GM21423 (cell line): ENCODE data around the gene POLN.

ENCODE experiments used
- ATAC-seq: cut with Tn5 transposase; IDR thresholded peaks from one replicate; pipeline ENCODE4 v1.9.1; 2021; ENCODE audit warnings: mild to moderate bottlenecking, moderate library complexity; ENCODE audit not compliant: unreplicated experiment

POLN gene

GRCh38 chr4:2264481-2265041 is 22.6 kb upstream of the POLN start:
- ATAC-seq: no peak

DNA sequence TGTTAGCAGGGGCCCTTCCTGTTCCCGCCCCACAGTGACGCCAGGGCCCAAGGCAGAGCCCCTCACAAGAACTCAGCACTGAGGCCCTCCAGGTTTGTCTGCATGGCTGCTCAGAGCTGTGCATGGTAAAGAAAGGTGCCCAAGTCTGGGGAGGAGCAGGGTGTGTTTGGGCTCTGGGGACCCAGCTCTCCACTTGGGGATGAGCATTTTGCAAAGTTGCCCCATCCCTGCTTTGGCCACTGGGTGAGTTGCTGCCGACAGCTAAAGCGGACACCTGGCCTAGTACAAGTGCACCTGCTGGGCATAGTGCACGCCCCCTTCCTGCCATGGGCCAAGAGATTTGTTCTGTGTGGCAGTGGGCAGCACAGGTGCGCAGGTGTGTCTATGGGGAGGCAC is 22.0 kb upstream of the POLN start:
- no peak for ATAC-seq

DNA sequence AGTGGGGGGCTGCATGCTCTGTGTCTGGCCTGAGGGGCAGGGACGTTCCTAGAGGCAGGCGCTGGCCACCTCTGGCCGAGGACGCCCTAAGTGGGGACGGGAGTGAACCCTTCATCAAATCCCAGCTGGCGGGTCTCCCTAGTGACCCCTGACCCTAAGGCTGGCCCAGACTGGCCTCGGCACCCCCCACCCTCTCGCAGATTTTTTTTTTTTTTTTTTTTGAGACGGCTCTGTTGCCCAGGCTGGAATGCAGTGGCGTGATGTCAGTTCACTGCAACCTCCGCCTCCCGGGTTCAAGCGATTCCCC is 21.0 kb upstream of the POLN start:
- no peak for ATAC-seq

GRCh38 chr4:2262145-2262943 is 20.4 kb upstream of the POLN start:
- ATAC-seq: peak; percentile 87

DNA sequence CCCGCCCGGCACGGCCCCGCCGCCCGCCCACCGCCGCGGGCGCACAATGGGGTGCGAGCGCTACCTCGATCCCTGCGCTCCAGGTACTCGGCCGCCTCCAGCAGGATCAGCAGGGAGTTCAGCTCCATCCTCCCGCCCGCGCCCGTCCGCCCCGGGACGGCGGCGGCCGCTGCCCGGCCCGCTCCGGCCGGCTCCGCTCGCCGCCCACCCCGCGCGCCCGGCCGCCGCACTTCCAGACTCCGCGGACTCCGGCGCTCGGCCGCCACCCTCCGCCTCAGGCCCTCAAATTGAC is 19.9 kb upstream of the POLN start, which contains the start of gene MXD4:
Gene MXD4 (minus strand): TSS at position 257 of the 292 bp plus-strand sequence. CDS start 129 bp downstream, at position 128.
- ATAC-seq: peak; percentile 1

DNA sequence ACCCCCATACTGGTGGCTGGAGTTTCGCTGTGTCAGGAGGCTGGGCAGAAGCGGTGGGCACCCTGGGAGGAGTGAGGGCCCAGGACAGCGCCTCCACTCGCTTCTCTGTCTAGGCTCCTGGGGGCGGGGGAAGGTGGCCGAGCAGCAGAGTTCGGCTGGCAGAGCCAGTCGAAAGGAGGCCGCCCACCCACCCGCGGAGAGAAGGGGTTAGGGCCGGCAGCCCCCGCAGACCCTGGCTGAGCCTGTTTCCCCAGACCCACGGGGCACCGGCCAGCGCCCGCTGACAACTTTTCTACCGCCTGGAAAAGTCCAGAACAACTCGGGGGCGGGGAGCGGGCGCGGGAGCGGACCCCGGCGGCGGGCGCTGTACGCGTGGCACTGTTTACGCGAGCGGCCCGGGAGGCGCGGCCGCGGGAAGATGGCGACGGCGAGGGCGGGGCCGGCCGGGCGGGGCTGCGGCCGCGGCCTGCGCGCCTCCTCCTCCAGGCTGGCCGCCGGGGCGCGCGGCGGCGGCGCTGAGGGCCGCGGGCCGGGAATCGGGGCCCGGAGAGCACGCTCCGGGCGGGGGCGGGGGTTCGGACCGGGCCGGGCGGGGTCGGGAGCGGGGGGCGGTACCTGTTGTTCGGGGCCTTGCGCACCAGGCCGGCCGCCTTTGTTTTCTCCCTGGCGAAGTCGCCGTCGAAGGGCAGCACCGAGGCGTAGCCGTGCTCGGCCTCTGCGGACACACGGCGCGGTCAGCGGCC is 19.4 kb upstream of the POLN start:
- peak; percentile 23 for ATAC-seq

DNA sequence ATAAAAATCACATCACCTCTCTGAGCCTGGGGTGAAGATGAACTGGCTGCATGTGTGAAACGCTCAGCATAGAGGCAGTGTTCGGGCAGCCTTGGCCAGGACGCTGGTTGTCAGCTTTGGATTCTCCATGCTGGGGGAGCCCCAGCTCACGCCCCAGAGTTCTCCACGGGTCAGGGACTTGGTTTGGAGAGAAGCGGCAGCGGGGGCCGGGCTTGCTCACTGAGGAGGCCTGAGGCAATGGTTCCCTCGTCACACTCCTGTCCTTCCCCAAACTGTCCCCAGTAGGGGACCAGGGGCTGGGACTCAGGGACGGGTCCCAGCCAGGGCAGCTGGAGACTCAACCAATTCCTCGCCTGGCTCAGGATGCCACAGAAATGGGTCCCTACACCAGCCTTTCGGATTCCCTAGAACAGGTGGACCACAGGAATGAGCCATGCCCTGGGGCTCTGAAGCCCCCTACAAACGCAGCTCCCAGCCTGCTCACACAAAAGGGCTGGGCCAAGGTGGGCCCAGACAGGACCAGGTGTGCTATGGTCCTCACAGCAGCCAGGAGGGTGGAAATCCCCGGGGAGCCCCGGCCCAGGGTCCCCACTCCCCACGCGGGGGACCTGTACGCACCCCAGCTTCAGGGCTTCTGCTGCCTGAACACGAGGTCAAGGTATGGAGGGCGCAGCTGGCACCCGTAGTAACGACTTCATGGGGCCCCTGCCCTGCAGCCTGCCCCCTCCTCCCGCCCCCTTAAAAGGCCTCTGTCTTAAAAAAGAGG is 18.6 kb upstream of the POLN start:
- no peak for ATAC-seq

- no peak for ATAC-seq
Measured at GRCh38 chr4:2259541-2260343, 17.8 kb upstream of the POLN start.

DNA sequence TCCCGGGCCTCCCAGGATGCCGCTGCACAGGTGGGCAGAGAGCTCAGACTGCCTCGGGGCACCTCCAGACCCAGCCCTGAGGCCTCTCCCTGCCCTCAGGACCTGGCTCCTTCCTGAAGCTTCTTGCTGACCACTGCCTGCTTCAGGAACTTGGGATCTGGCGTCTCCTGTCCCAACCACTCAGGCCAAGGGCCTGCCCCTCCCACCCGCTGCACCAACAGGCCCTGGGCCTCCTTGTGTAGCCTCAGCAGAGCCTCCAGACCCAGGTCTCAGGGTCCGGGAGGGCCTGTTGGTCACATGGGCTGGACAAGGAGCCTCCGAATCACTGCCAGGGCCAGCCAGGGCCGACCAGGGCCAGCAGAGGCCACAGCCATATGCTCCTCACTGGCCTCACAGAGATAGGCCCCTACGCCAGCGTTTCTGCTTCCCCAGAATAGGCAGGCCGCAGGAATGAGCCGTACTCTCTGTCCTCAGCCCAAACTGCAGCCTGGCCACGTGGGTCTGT is 17.2 kb upstream of the POLN start:
- ATAC-seq: no peak

- ATAC-seq: no peak
Measured at GRCh38 chr4:2258091-2259035, 16.4 kb upstream of the POLN start.

- no peak for ATAC-seq
Measured at GRCh38 chr4:2257361-2258081, 15.6 kb upstream of the POLN start.

DNA sequence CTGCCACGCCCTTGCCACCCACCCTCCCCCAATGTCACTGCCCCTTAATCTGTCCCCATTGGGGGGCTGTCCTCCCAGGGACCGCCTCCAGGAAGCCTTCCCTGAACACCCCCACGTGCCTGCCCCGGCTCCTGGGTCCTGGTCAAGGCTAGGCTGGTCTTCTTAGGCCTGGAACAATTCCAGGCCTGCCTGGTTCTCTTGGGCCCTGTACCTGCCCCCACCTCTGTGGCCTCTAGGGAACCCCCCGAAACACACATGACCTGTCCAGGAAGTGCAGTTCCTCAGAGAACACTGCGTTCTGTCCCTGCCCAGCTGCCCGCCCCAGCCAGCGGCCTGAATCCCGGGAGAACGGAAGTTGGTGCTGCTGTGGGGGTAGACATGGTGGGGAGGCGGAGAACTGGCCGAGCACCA is 14.9 kb upstream of the POLN start:
- no peak for ATAC-seq

GRCh38 chr4:2256156-2256731 is 14.3 kb upstream of the POLN start:
- no peak for ATAC-seq

- no peak for ATAC-seq
Measured at GRCh38 chr4:2255501-2256155, 13.7 kb upstream of the POLN start.

DNA sequence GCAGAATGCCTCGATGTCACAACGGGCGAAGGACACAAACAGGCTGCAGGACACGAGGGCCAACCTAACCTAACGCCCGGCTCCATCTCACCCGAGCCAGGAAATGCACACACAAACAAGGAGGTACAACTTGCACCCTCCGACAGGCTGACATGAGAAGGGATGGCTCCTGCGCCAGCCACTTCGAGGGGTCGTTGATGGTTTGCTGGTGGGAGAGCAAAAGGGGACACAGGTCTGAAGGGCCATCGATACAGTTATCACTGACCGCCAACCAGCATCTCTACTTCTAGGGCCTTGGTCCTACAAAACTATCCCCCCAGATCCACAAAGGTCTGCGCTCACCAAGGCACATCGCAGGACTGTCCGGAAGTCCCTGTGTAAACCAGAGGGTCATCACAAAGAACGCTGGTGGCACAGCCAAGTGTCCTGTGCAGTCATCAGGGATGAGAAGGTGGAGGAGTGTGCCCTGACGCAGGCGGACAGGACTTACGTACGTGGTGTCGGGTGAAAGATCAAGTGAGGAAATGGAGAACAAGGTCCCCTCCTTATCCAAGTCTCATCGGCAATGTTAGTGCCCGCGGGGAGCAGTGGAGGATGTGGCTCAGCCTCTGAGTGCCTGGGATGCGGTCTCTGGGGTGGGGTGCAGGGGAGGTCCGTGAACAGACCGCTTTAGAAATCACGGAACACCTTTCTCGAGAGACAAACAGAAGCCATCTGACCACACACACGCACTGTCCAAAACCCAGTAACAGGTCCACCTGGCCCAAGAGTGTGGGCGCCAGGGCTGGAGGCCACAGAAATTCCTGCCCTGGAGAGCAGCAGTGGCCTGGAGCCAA is 13.0 kb upstream of the POLN start:
- ATAC-seq: no peak

DNA sequence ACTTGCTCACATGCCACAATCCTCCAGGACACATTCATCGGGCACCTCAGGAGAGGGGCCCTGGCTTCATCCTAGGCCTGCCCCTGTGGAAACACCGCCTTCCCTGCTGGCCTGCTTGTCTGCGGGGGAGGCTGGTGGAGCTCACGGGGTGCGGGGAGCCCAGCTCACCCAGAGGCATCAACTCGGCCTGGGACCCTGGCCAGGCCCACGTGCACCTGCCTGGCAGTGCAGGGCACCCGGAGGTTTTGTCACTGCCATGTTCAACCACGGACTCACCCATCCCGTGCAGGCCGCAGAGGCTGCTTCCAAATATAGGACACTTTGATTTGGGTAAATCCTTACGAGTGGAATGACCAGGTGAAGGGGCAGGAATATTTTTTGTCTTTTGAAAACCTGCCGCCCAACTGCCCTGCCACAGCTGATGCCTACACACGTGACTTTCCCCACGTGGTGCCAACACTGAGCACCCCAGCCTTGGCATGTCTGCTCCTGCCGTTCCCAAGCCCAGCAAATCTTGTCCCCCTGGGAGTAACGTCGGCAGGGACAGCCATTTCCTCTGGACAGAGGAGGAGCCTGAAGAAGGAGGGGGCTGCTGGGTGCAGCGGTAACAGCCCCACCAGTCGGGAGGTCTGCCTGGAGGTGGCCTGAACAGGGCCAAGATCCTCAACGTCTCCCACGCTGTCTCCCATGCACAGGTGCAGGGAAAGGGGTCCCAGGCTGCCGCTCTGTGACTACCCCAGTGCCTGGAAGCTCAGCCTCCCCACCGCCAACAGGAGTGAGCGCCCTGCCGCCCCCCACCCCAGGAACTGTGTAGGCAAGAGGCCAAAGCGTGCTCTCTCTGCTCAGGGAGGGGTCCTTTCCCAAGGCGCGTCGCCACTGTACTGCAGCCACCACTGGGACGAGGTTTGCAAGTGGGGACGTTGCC is 11.5 kb upstream of the POLN start:
- ATAC-seq: no peak
